A549 treated with AZD9567 at 1 μM for 4 hours (cell line): ENCODE results near the gene ATXN8OS. TPM values are rescaled to one million over a fixed set of nuclear protein-coding genes. Genes with fewer than 3 reads are reported as not detected.

Experiments used
- total RNA-seq: library from RNA; stranded (reverse); fragments of 200-300 nt; extraction: Qiagen RNA extraction; gene quantifications from 5 replicates; pipeline ENCODE4 v1.2.3, GENCODE V29; 2022; ENCODE audit not compliant: insufficient read depth

ATXN8OS gene
- not detected in 5 replicates for total RNA-seq

GRCh38 chr13:70107498-70108281 lies at the start of gene ATXN8OS:
Gene ATXN8OS (plus strand): TSS chr13:70107826.

GRCh38 chr13:70108356-70109105 lies 905 bp downstream of the ATXN8OS start, which contains the start of gene KLHL1:
Gene KLHL1 (minus strand): TSS chr13:70108452. CDS start chr13:70107699, 753 bp downstream.

Other genes with a start within 250 kb of the ATXN8OS start
- gene KLHL1, start 626 bp downstream of the ATXN8OS start, total RNA-seq = not detected in 5 replicates